HG03571 (cell line): ENCODE data around the gene KICS2.
"Not testable (repeated sequence)": the region's sequence is repeated elsewhere in the genome, so short reads cannot be mapped to it uniquely, and the experiment has no call there.

Source experiments
- ATAC-seq: cut with Tn5 transposase; IDR thresholded peaks from one replicate; pipeline ENCODE4 v1.9.1; 2021; ENCODE audit not compliant: unreplicated experiment

Gene KICS2

GRCh38 chr12:64217643-64218042, 4.5 kb downstream of the KICS2 start:
- not testable (repeated sequence) for ATAC-seq

GRCh38 chr12:64216239-64216638, 5.9 kb downstream of the KICS2 start:
- no peak for ATAC-seq

- ATAC-seq = no peak
Observed at GRCh38 chr12:64212119-64212746, 9.9 kb downstream of the KICS2 start.

- ATAC-seq = no peak
Observed at GRCh38 chr12:64207453-64207852, 14.6 kb downstream of the KICS2 start.

- ATAC-seq = no peak
Observed at GRCh38 chr12:64205542-64205941, 16.6 kb downstream of the KICS2 start.

- no peak for ATAC-seq
Observed at GRCh38 chr12:64203775-64204174, 18.3 kb downstream of the KICS2 start.

- ATAC-seq = no peak
Observed at GRCh38 chr12:64203036-64203435, 19.1 kb downstream of the KICS2 start.

- not testable (repeated sequence) for ATAC-seq
Observed at GRCh38 chr12:64195841-64196240, 26.3 kb downstream of the KICS2 start.

DNA sequence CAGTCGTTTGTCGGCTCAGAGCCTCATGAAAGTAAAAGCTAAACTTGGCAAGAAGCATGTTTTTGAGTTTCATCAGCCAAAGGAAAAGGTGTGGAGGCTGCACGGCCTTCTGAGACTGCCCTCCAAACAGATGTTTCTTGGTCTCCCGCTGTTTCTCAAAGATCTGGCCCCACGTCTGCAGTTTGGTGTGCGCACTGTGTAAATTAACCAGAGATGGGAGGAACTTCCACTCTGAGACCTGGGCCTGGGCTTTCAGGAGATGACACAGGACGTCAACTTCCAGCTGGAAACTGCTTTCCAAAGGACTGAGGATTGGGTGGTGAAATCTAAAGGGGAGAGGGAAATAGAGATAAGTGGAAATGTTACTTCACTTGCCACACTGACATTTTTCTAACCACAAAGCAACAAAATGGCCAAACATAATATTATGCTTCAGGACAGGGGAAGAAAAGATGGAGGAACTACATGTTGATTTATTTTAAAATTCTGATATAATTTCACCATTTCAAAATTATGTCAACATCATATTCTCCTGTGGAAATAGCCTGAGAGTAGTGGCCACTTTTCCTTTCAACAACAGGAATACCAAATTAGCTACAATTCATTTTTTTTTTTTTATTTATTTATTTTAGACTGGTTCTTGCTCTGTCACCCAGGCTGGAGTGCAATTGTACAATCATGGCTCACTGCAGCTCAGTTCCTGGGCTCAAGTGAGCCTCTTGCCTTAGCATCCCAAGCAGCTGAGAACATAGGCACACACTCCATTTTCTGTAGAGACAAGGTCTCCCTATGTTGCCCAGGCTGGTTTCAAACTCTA, 27.6 kb downstream of the KICS2 start:
- ATAC-seq = no peak

DNA sequence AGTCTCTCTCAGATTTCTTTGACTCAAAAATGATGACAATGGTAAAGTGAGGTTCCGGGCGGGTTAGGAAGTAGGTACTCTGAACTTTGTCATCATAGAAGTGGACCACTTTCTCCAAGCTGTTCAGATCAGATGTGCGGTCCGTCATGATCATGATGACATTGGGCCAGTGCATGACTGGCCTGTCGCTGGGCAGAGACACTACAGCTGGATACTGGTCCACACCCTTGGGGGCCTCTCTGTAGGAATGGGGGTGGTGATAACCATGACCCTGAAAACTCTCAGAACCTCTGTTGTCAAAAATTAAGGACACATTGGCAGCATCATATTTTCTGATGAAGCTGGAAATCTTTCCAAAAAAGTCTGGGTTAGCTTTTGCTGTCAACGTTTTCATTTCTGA, 28.2 kb downstream of the KICS2 start:
- ATAC-seq = no peak

DNA sequence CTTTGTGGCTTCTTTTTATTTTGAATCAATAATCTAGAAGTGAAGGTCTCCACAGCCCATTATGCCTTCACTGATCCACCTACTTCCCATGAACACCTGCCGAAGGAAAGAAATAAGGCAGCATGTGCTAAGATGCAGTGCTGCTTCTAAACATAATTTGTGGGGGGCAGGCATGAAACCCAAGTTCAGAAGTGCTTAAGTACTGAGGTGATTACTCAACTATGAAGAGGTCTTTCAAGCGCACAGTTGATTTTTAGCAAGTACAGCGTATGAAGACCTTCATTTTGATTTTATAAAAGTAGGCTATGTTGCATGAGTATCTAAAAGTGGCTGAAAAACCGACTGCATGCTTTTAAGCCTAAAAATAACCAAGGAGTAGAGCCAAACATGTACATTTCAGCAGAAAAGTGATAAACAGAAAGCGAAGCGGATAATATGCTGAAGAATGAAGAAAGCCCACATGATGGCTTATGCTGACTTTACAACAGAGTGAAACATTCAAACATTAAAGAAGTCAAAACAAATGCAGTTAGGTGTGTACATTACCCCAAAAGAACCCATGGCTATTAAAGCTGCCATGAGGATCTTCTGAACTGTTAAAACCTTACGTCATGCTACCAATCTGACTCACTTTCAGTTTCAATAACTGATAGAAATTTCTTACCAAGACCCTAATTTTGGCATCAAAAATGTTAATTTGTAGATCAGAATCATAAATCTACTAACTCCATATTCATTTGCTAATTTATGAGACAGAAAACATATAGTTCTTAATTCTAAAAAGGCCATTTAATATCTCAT, 29.3 kb downstream of the KICS2 start:
- ATAC-seq = peak; percentile 87

GRCh38 chr12:64190140-64190539, 32.0 kb downstream of the KICS2 start:
- ATAC-seq = no peak

GRCh38 chr12:64189530-64189929, 32.6 kb downstream of the KICS2 start:
- ATAC-seq = no peak

GRCh38 chr12:64187794-64188193, 34.3 kb downstream of the KICS2 start:
- ATAC-seq = no peak

DNA sequence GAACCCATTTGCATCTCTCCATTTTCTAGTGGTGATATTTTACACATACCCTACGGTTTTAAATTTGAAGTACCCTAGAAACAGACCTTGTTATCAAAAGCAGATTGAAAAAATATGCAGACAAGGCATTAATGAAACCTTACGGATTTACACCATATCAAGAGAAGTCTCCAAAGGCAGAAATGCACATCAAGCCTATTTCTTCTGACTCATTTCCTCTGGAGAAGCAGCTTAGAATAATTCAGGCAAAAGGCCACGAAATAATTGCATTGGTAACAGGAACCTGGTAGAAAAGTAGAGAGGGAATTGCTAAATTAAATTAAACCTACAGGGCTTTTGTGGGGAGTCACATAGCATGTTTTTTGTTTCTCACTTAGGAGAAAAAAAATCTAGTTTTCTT, 34.7 kb downstream of the KICS2 start:
- ATAC-seq = no peak

GRCh38 chr12:64186789-64187188, 35.3 kb downstream of the KICS2 start:
- no peak for ATAC-seq

DNA sequence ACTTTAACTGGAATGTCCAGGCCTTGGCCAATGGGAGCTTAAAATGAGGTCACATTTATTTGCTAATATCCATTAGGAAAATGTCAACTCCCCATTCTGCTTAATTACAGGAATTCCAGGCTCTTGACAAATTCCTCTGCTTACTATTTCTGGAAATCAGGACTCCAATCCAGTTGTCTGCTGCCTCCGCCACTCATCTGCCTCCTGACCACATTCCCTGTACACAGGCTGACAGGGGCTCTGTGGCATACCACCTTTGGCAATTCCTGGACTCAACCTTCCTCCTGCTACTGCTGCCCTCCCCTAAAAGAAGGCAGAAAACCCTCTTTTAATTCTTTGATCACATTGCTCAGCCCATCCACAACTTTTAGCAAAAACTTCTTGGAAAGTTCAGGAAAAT, 37.9 kb downstream of the KICS2 start:
- ATAC-seq = no peak

- ATAC-seq = no peak
Observed at GRCh38 chr12:64181430-64182291, 40.4 kb downstream of the KICS2 start.

GRCh38 chr12:64180951-64181350, 41.1 kb downstream of the KICS2 start:
- no peak for ATAC-seq

- no peak for ATAC-seq
Observed at GRCh38 chr12:64178122-64178521, 44.0 kb downstream of the KICS2 start.

DNA sequence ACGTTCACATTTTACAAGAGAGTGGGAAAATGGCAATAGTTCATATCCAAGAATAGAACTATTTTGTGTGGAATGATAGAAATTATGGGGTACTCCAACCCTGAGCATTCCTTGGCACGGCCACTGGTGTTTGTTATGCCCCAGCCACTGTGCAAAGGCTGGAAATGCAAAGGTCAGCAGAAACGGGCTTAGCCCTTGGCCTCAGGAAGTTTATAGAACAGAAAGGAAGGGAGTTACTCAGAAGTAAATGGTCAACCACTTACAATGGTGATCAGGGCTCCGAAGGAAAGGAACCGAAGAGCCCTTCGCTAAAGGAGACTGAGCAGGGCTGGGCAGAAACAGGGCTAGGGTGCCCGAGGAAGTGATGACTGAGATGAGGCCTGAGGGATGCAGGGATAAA, 45.1 kb downstream of the KICS2 start:
- ATAC-seq = no peak
